ENCODE results near the gene EDAR. TPM values are rescaled to one million over a fixed set of nuclear protein-coding genes. Genes with fewer than 3 reads are reported as not detected.

EDAR gene
- polyA plus RNA-seq, 3 donors = not detected

- Mint-ChIP-seq H3K27me3 (ENCODE audit: low read depth in 3 of 3) (no peaks in the 10 kb centered on the region), H3K36me3 (peaks cover 2 to 16% of the 10 kb centered on the region in 2 donors), H3K4me3 (no peak overlapping the region), H3K9me3 (peaks cover 0 to 2% (median 0%) of the 10 kb centered on the region in 7 donors), H3K4me1 (no peaks in the 10 kb centered on the region), H3K27ac (no peak overlapping the region)
- Histone ChIP-seq H3K27me3 (ENCODE audit: control insufficient read depth in 2 of 2, insufficient read depth in 2 of 2, low read length in 2 of 2) (no peaks in the 10 kb centered on the region), H3K79me2 (ENCODE audit: insufficient read depth, low read length) (no peaks in the 10 kb centered on the region), H3K4me3 (replicated peaks in 1 of 3; ENCODE audit: low read depth in 2 of 3, low read length in 3 of 3) (no peak overlapping the region), H3K36me3 (replicated peaks in 1 of 2; ENCODE audit: control insufficient read depth in 1 of 2, insufficient read depth in 2 of 2, low read length in 2 of 2) (no peaks in the 10 kb centered on the region), H3K9me3 (replicated peaks in 1 of 2; ENCODE audit: control insufficient read depth in 1 of 2, insufficient read depth in 1 of 2, low read length in 2 of 2) (no peaks in the 10 kb centered on the region), H3K9ac (ENCODE audit: insufficient read depth, low read length, poor library complexity, severe bottlenecking) (no peak overlapping the region), H3K4me2 (replicated peaks; ENCODE audit: extremely low read depth, low read length, poor library complexity, severe bottlenecking) (no peak overlapping the region), H2AFZ (ENCODE audit: insufficient read depth, low read depth, low read length, poor library complexity, severe bottlenecking) (no peak overlapping the region), H4K20me1 (ENCODE audit: insufficient read depth, low read length) (no peaks in the 10 kb centered on the region), H3K27ac (ENCODE audit: low read depth in 1 of 2, low read length in 2 of 2) (no peak overlapping the region), H3K4me1 (ENCODE audit: control insufficient read depth in 1 of 2, insufficient read depth in 2 of 2, low read length in 2 of 2) (no peaks in the 10 kb centered on the region)
- intact Hi-C loops (cut with micrococcal nuclease) = no loop called here
- TF ChIP-seq CTCF (IDR thresholded peaks at IDR 0.05) = no peak
- WGBS (ENCODE audit: insufficient coverage) = no CpG with 5 or more reads among the region's 1 CpG
- DNase-seq = no peak
These were observed 142.0 kb downstream of the EDAR start for GRCh38 chr2:108847000-108847399.

GRCh38 chr2:108845923-108846322 is 143.1 kb downstream of the EDAR start:
- H3K36me3 ChIP-seq (replicated peaks in 1 of 2; ENCODE audit: control insufficient read depth in 1 of 2, insufficient read depth in 2 of 2, low read length in 2 of 2) = no peaks in the 10 kb centered on the region

More at GRCh38 chr2:108845923-108846322, 143.1 kb downstream of the EDAR start:
- intact Hi-C loops (cut with micrococcal nuclease) = no loop called here
- H3K4me3 Mint-ChIP-seq = no peak overlapping the region
- TF ChIP-seq CTCF (IDR thresholded peaks at IDR 0.05) = no peak
- Histone ChIP-seq H3K27ac (ENCODE audit: low read depth in 1 of 2, low read length in 2 of 2) (no peak overlapping the region), H3K9me3 (replicated peaks in 1 of 2; ENCODE audit: control insufficient read depth in 1 of 2, insufficient read depth in 1 of 2, low read length in 2 of 2) (peaks cover 0 to under 1% of the 10 kb centered on the region in 2 donors), H2AFZ (ENCODE audit: insufficient read depth, low read depth, low read length, poor library complexity, severe bottlenecking) (no peak overlapping the region), H3K4me3 (replicated peaks in 1 of 3; ENCODE audit: low read depth in 2 of 3, low read length in 3 of 3) (no peak overlapping the region), H3K9ac (ENCODE audit: insufficient read depth, low read length, poor library complexity, severe bottlenecking) (no peak overlapping the region), H3K4me1 (ENCODE audit: control insufficient read depth in 1 of 2, insufficient read depth in 2 of 2, low read length in 2 of 2) (no peaks in the 10 kb centered on the region), H3K27me3 (ENCODE audit: control insufficient read depth in 2 of 2, insufficient read depth in 2 of 2, low read length in 2 of 2) (no peaks in the 10 kb centered on the region), H4K20me1 (ENCODE audit: insufficient read depth, low read length) (no peaks in the 10 kb centered on the region), H3K79me2 (ENCODE audit: insufficient read depth, low read length) (no peaks in the 10 kb centered on the region), H3K4me2 (replicated peaks; ENCODE audit: extremely low read depth, low read length, poor library complexity, severe bottlenecking) (no peak overlapping the region)
- peaks cover 6 to 21% of the 10 kb centered on the region in 2 donors for H3K36me3 Mint-ChIP-seq
- peaks cover 1 to 7% (median 3%) of the 10 kb centered on the region in 7 donors for H3K9me3 Mint-ChIP-seq
- H3K4me1 Mint-ChIP-seq = no peaks in the 10 kb centered on the region
- H3K27me3 Mint-ChIP-seq (ENCODE audit: low read depth in 3 of 3) = no peaks in the 10 kb centered on the region
- H3K27ac Mint-ChIP-seq = no peak overlapping the region
- no peak for DNase-seq

Small RNA genes within 50 kb of the gene (small RNA-seq; reads per million reads assigned to genes)
- not detected for gene AC073415.1 (ENCODE audit: insufficient read length, low read depth)

Other genes with a start within 250 kb of the EDAR start
- under 1 TPM; 0.54 to 0.72 (median 0.67) TPM for gene CCDC138, start 202.4 kb downstream of the EDAR start, polyA plus RNA-seq
- gene SH3RF3, start 140.0 kb upstream of the EDAR start, polyA plus RNA-seq = under 1 TPM; 0.25 to 0.75 (median 0.34) TPM